ENCODE results near the gene PDCD4. TPM values are rescaled to one million over a fixed set of nuclear protein-coding genes. Genes with fewer than 3 reads are reported as not detected.

Gene PDCD4
- total RNA-seq, 1 donor from 2014 or later = 118 TPM

- no peak for DNase-seq (ENCODE audit: low spot score)
Observed at GRCh38 chr10:110919349-110919931, 47.7 kb downstream of the PDCD4 start, which contains the start of gene SHOC2. SHOC2 (plus strand) TSS chr10:110919604; CDS start chr10:110964359, 44,755 bp downstream.

- peak; percentile 55 for DNase-seq (ENCODE audit: low spot score)
Observed at GRCh38 chr10:110919971-110920881, 48.5 kb downstream of the PDCD4 start.

- DNase-seq (ENCODE audit: low spot score) = no peak
Observed at GRCh38 chr10:110923856-110924493, 52.2 kb downstream of the PDCD4 start.

GRCh38 chr10:110927461-110927860 lies 55.7 kb downstream of the PDCD4 start:
- no peak for DNase-seq (ENCODE audit: low spot score)

- DNase-seq (ENCODE audit: low spot score) = no peak
Observed at GRCh38 chr10:110931769-110932381, 60.1 kb downstream of the PDCD4 start.

- DNase-seq (ENCODE audit: low spot score) = no peak
Observed at GRCh38 chr10:110932505-110933180, 60.9 kb downstream of the PDCD4 start.

- no peak for DNase-seq (ENCODE audit: low spot score)
Observed at GRCh38 chr10:110936757-110937156, 65.0 kb downstream of the PDCD4 start.

- no peak for DNase-seq (ENCODE audit: low spot score)
Observed at GRCh38 chr10:110939419-110939818, 67.7 kb downstream of the PDCD4 start.

- DNase-seq (ENCODE audit: low spot score) = peak; percentile 13
Observed at GRCh38 chr10:110944792-110945396, 73.2 kb downstream of the PDCD4 start.

- no peak for DNase-seq (ENCODE audit: low spot score)
Observed at GRCh38 chr10:110946496-110946895, 74.8 kb downstream of the PDCD4 start.

- no peak for DNase-seq (ENCODE audit: low spot score)
Observed at GRCh38 chr10:110947061-110947595, 75.4 kb downstream of the PDCD4 start.

Other genes starting within 250 kb of the PDCD4 start
- 2.2 TPM for gene RBM20, start 227.6 kb upstream of the PDCD4 start, total RNA-seq (ENCODE audit: insufficient read depth, low replicate concordance)
- 26.7 TPM for gene BBIP1, start 47.3 kb downstream of the PDCD4 start, total RNA-seq (ENCODE audit: insufficient read depth, low replicate concordance)
- 77.5 TPM for gene SHOC2, start 47.7 kb downstream of the PDCD4 start, total RNA-seq (ENCODE audit: insufficient read depth, low replicate concordance)
- 0.24 TPM for gene ADRA2A, start 205.1 kb downstream of the PDCD4 start, total RNA-seq (ENCODE audit: insufficient read depth, low replicate concordance)

All from umbilical cord (tissue), 2 donors.